ENCODE results near the gene HS3ST4. TPM values are rescaled to one million over a fixed set of nuclear protein-coding genes. Genes with fewer than 3 reads are reported as not detected.
"Not testable (repeated sequence)": the region's sequence is repeated elsewhere in the genome, so short reads cannot be mapped to it uniquely, and the experiment has no call there.

Gene HS3ST4
- total RNA-seq, 2 donors from 2014 or later, result not detected

DNA sequence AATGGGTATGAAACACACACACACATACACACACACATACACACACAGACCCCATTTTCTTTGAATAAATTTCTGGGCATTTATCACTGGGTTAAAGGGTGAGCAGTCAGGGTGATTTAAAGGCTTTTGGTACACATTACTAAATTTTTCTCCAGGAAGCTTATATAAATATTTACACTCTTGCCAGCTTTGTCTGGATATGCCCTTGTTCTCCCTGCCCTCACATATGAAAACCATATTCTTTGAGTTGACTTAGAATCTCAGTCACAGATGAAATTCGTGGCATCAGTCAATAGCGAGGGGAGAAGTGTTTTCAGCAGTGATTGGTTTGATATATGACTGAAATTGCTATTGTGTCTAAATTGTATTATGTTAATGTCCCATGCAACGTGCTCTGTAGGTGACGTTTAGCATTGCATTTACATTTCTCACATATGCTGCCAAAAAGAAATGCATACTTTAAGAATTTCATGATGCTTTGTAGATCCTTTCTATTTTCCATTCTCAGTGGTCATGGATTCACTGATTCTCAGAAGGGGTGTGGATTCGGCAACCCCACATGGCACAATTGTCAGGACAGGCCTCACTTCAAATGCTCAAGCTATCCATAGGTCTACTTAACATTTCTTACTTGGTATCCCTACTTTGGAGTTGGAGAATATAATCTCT, 34.8 kb downstream of the HS3ST4 start:
- intact Hi-C loops (cut with DNase I), result no loop called here
- no peak for DNase-seq
- ATAC-seq, result no peak

DNA sequence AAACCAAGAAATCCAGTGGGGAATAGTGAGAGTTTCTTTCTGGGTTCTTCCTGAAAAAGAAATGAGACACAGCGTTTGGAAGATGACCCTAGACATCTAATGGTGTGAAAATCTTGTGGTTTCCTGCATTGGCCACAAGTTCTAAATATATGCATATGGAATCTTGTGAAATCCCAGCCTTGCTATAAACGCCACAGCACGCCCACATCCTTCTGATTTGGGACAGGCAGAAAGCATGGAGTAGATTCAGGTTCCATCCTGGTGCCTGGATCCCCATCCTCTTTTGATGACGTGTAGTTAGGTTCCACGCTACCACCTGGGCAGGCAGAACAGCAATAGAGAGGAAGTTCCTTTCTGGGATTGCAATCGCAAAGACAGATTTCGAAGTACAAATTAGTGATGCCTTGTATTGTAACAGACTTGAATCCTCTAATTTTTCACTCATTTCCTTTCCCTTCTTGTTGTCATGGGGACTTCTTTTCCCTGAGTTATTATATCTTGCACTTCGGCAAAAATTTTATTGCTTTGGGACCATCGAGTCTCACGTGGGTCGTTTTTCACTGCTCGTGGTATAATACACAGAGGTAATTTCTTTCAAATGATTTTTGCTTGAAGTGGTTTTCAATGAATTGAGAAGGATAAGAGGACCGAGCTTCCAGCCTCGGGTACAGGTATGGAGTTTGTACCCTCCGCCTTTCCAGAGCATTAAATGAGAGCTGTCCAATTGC, 37.6 kb downstream of the HS3ST4 start:
- no peak for ATAC-seq
- DNase-seq, result no peak
- intact Hi-C loops (cut with DNase I), result no loop called here

- DNase-seq, result no peak
- intact Hi-C loops (cut with DNase I), result no loop called here
- ATAC-seq, result no peak
Measured at GRCh38 chr16:25730396-25730795, 38.6 kb downstream of the HS3ST4 start.

DNA sequence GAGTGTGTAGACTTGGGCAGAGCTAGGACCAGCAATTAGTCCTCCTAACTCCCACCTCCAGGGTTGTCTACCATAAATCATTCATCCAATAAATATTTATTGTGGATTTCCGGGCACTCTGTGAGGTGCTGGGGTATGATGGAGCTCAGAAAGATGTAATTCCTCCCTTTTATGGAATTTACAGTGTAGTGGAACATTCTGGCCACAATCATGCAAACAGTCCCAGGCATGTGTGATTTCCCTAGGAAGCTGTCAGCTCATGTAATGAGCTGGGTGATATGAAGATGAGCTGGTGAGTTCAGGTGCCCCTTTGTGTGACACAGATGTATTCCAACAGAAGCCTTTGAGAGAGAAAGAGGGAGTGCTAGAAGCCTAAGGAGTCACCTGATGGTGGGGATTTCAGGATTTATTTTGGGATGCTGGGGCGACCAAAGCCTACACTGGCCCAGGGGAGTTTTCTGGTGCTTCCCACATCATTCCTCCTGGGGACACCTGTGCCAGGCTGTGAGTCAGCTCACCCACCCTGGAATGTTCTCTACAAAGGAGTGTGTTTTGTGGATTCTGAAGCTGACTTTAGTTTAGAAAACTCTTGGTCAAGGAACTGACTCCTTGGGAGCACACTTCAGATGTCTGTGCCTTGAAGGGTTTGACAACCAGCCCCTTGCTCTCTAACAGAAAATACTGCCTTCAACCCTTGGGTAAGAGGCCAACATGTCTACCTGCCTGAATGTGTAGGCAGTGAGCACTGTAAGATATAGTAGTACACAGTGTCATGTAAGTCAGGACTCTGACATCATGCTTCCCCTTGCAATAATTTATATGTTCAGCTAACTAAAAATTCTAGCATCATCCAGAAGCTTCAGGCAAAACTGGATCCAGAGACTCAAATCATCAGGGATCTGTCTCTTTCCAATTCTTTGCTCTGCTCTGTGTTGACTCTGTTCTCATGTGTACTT, 42.9 kb downstream of the HS3ST4 start:
- no peak for DNase-seq
- intact Hi-C loops (cut with DNase I), result no loop called here
- ATAC-seq, result no peak

DNA sequence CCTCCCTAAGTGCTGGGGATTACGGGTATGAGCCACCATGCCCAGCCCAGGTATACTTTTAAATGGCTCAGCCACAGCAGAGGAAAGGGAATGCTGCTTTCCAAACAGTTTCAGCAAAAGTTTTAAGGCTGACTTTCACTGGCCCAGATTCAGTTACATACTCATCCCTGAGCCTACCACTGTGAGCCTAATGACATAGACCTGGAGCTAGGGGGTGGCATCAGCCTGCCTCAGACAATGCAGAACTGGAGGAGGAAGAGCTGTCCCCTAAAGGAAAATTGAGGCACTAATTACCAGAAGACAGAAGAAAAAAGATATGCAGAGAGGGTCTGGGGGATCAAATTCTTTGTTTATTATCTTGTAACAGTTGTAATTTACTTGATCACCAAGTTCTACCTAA, 43.9 kb downstream of the HS3ST4 start:
- intact Hi-C loops (cut with DNase I), result no loop called here
- no peak for ATAC-seq
- no peak for DNase-seq

DNA sequence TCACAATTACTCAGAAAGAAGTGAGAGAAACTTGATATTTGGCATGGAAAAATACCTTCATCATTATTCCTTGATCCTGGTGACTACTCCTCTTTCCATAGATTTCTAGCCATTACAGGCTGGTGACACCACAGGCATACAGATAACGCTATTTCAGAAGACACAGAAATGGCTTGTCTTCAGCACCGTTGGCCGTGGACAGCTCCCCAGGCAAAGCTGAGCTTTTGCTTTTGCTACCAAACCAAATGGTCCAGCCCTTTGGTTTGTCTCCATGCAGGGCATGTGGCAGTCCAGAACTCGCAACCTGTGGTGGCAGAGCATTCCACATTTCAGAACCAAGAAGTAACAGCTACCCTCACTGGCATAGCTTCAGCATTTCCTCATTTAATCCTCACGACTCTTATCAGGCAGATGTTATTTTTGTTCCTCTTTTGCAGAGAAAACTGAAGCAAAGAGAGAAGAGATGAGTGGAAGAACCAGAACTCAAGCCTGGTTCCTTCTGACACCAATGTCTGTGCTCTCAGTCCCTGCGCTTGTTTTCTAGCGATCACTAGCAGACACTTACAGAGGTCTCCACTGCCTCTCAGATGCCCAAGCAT, 55.5 kb downstream of the HS3ST4 start:
- intact Hi-C loops (cut with DNase I), result no loop called here
- ATAC-seq (no peak), DNase-seq (no peak)

- no peak for ATAC-seq
Measured at GRCh38 chr16:25748092-25748654, 56.4 kb downstream of the HS3ST4 start.

GRCh38 chr16:25750488-25751216, 58.9 kb downstream of the HS3ST4 start:
- ATAC-seq (no peak), DNase-seq (no peak)
- intact Hi-C loops (cut with DNase I), result no loop called here

More at GRCh38 chr16:25748092-25748654, 56.4 kb downstream of the HS3ST4 start:
- no peak for DNase-seq
- intact Hi-C loops (cut with DNase I), result no loop called here

DNA sequence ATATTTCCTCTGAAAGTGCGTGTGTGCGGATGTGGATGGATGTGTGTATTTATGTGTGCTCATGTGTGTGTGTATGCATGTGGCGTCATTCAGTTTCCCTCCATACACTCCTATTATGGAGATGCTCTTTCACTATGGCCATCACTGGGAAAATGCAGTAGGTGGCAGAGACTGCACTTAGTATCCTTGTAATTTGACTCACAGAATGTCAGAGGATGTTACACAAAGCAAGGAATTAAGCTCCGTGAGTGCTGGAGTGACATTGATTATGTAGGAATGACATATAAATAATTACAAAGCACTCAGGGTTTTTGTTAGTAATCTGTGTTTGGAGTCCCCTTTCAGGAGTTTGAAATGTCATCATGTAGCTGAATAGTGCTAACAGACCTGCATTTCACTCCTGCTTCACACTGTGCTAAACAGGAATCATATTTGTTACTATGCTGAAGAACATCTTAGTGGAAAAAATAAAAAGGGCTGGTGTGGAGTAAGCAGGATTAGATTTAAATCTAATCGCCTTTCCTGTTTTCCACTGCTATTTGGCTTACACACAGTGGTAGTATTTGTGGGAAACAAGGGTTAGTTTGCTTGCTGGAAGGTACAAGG, 59.6 kb downstream of the HS3ST4 start:
- ATAC-seq, result no peak

GRCh38 chr16:25764466-25764865, 72.7 kb downstream of the HS3ST4 start:
- intact Hi-C loops (cut with DNase I), result no loop called here
- ATAC-seq (no peak), DNase-seq (no peak)

More for the DNA sequence above, 59.6 kb downstream of the HS3ST4 start:
- no peak for DNase-seq
- intact Hi-C loops (cut with DNase I), result no loop called here

- intact Hi-C loops (cut with DNase I), result no loop called here
- no peak for ATAC-seq
- no peak for DNase-seq
Measured at GRCh38 chr16:25771216-25771615, 79.5 kb downstream of the HS3ST4 start.

DNA sequence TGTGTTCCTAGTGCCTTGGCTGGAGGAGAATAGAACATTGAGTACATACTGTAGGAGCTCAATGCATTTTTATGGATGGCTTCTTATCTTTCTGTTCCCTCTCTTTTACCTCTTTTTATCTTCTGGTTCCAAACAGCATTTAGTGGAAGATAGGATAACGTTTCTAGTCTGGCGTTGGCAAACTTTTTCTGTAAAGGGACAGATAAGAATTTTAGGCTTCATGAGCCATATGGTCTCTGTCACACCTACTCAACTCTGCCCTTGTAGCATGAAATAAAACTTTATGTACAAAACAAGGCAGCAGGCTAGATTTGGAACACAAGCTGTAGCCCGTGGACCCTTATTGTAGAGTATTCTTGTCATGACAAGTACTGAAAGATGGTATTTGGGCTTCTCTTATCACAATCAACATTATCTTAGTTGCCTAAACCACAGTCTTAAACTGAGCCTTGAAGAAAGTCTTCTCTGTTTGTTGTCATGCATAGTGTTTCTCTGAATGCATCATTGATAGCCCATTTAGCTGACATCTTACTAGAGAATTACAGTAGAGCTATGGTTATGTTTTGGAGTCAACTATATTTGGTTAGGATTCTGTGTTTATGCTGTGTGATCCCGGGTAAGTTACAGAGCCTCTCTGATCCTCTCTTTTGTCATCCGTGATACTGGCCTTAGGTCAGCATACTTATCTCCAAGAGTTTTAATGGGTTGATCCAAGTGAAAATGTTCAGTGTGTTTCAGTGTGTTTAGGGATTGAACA, 80.2 kb downstream of the HS3ST4 start:
- ATAC-seq, result no peak

DNA sequence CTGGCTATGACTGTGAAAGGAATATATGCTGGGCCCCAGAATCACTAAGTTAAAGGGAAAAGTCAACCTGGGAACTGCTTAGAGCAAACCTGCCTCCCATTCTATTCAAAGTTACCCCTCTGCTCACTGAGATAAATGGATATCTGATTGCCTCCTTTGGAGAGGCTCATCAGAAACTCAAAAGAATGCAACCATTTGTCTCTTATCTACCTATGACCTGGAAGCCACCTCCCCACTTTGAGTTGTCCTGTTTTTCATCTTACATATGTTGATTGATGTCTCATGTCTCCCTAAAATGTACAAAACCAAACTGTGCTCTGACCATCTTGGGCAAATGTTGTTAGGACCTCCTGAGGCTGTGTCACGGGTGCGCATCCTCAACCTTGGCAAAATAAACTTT, 84.5 kb downstream of the HS3ST4 start:
- ATAC-seq; DNase-seq; intact Hi-C loops (cut with DNase I): not testable (repeated sequence)

More for the DNA sequence above, 80.2 kb downstream of the HS3ST4 start:
- intact Hi-C loops (cut with DNase I), result no loop called here
- no peak for DNase-seq

DNA sequence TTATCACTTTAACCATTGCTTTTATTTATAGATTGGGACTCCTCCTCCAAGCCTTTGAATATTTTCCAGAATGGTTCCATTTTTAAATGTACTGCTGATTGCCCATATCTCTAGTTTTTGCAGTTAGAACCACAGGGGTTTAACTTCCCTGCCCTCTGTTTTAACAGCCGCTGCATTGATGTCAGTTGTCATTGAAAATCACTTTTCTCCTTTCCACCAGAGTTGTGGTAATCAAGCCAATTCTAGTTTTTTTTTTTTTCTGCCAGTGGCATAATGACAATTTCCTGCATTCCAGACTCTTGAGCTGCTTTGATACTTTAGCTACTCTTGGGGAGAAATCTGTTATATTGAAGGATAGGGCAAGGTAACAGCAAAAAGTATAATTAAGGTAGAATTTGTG, 91.5 kb downstream of the HS3ST4 start:
- no peak for ATAC-seq
- intact Hi-C loops (cut with DNase I), result no loop called here

DNA sequence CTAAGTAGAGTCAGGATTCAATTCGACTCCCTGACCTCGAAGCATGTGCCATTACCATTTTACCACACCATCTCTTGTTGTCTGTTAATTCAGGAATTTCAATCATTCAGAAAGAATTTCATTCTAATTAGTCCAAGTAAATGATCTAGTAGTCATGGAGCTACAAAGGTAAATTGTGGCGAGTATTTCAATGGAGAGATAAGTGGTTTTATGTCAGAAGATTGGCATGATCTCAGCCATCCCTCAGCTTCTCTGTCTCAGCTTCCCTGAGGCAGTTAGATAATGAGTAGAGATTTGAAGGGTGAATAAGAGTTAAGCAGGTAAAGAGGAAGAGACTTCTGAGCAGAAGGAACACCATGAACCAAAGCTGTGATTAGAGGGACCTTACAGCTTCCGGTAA, 93.6 kb downstream of the HS3ST4 start:
- intact Hi-C loops (cut with DNase I), result no loop called here
- no peak for DNase-seq
- no peak for ATAC-seq

More for the DNA sequence above, 91.5 kb downstream of the HS3ST4 start:
- DNase-seq, result no peak

DNA sequence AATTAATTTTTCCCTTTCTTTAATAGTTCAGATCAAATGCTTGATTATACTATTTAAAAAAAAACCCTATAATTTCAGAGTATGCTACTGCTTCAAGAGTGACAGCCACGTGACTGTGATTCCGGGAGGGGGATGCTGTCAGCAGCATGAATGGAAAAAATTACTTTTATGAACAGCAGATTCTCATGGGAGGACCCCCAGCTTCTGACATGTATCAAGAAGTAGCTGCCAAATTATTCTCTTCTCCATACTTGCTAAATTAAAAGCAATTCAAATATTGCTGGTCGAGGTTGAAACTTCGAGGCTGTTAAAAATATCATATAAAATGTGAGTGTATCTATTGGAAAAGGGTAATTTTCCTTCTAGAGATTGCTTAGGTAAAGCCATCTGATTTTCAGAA, 95.0 kb downstream of the HS3ST4 start:
- no peak for ATAC-seq
- intact Hi-C loops (cut with DNase I), result no loop called here
- no peak for DNase-seq

DNA sequence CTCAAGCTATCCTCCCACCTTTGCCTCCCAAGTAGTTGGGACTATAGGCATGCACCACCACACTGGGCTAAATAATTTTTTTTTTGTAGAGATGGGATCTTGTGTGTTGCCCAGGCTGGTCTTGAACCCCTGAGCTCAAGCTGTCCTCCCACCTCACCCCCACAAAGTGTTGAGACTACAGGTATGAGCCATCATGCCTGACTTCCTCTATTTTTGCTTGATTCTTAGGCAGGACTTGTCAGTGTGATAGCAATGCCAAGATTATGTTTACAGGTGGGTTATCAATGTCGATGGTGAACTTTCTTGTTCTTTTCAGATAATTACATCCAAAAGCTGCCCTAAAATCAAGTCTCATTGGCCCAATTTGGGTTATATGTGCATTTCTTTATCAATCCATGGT, 96.9 kb downstream of the HS3ST4 start:
- no peak for DNase-seq
- intact Hi-C loops (cut with DNase I), result no loop called here
- ATAC-seq, result no peak

All from left cardiac atrium (tissue), 4 donors.